AG08396 (cell line): ENCODE results near the gene HDAC3.
"Not testable (repeated sequence)": the region's sequence is repeated elsewhere in the genome, so short reads cannot be mapped to it uniquely, and the experiment has no call there.

Experiments
- DNase-seq: peaks from one replicate; pipeline ENCODE4 v3.0.0; 2012; ENCODE audit warnings: low spot score, mixed read lengths

HDAC3 gene

GRCh38 chr5:141634720-141635119, 1.9 kb downstream of the HDAC3 start:
- DNase-seq, result no peak

- no peak for DNase-seq
These were observed 2.6 kb downstream of the HDAC3 start for GRCh38 chr5:141633871-141634561.

DNA sequence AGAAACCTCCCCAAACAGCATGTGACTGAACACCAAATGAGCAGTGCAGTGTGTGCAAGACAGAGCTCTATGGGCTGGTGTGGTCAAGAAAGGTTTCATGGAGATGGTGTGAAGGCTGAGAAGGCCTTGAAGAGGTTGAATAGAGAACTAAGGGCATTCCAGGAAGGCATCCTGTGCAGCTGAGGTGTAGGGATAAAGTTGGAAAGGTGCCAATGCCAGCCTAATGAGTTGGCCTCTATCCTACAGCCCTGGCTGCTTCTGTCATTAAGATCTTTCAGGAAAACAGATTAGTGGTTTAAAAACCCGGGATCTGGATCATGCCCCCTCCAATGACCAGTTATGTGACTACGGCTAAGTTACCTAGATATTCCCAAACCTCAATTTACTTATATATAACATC, 4.0 kb downstream of the HDAC3 start:
- no peak for DNase-seq

GRCh38 chr5:141630570-141631140, 6.0 kb downstream of the HDAC3 start:
- DNase-seq, result no peak

- DNase-seq, result peak; percentile 37
These were observed 8.4 kb downstream of the HDAC3 start for GRCh38 chr5:141628175-141628788.

GRCh38 chr5:141623611-141624010, 13.0 kb downstream of the HDAC3 start:
- no peak for DNase-seq

GRCh38 chr5:141623186-141623585, 13.5 kb downstream of the HDAC3 start:
- DNase-seq, result no peak

- peak; percentile 94 for DNase-seq
These were observed 17.7 kb downstream of the HDAC3 start, which contains the start of gene DIAPH1 for GRCh38 chr5:141618804-141619554. DIAPH1 (minus strand) TSS chr5:141619000; CDS start chr5:141618914, 86 bp downstream.

DNA sequence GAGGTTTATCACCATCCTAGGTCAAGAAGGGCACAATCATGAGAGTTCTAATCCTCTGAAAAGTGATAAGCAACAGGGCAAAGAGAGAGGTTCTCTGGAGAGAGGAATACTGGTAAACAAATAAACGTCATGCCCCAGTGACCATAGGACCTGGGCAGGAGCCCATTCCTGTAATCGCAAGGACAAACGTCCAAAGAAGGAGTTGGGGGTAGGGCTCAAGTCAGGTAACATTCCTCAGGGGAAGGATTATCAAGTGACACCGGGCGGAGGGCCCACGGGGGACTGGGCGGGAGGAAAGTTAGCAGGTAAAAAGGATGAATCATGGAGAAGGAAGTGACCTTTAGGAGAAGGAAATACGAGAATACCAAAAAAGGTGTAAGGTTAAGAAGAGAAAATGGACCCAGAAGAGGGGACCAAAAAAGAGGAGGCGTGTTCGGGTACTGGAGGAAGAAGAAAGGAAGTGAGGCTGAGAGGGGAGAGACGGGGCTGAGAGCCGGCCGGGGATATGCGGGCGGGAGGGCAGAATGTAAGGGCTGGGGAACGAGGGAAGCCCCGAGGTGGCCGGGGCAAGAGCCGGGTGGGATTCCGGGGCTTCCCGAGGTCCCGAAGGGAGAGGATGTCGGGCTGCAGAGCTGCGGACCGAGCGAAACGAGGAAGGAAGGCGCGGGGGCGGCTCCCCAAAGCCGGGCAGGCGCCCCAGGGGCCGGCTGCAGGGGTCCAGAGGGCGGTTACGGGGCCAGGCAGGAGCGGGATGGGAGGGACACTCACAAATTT, 18.4 kb downstream of the HDAC3 start:
- DNase-seq, result peak; percentile 43

GRCh38 chr5:141617682-141618029, 19.0 kb downstream of the HDAC3 start:
- DNase-seq, result no peak

GRCh38 chr5:141617128-141617527, 19.5 kb downstream of the HDAC3 start:
- DNase-seq, result peak; percentile 45

- no peak for DNase-seq
These were observed 20.5 kb downstream of the HDAC3 start for GRCh38 chr5:141615991-141616720.

GRCh38 chr5:141613344-141613743, 23.3 kb downstream of the HDAC3 start:
- DNase-seq, result no peak

DNA sequence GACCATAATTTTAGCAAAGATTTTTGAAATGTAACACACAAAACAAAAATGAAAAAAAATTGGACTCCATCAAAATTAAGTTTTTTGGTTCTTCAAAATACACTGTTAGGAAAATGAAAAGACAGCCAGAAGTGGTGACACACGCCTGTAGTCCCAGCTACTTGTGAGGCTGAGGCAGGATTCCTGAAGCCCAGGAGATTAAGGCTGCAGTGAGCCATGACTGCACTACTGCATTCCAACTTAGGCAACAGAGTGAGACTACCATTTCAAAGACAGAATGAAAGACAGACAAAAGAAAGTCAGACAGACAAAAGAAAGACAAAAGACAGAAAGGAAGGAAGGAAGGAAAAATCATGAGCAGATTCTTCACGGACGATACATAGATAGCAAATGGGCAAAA, 25.4 kb downstream of the HDAC3 start:
- DNase-seq, result no peak

GRCh38 chr5:141609921-141610320, 26.7 kb downstream of the HDAC3 start:
- not testable (repeated sequence) for DNase-seq

DNA sequence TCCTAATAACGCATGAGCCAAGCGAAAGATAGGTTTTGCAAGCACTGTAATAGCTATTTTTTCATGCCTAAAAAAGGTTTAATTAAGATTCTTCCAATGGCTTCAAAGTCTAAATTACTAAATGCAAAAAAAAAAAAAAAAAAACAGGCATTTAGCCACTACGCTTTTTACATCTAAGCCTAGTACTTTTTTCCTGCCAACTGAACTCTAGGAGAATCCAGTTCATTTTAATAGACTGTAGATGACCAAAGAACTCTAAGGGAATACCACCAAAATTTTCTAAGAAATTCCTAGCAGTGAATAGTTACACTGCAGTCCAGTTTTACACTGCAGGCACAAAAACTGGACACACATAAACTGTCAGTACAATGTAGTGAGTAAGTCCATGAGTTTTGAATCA, 27.6 kb downstream of the HDAC3 start:
- no peak for DNase-seq

DNA sequence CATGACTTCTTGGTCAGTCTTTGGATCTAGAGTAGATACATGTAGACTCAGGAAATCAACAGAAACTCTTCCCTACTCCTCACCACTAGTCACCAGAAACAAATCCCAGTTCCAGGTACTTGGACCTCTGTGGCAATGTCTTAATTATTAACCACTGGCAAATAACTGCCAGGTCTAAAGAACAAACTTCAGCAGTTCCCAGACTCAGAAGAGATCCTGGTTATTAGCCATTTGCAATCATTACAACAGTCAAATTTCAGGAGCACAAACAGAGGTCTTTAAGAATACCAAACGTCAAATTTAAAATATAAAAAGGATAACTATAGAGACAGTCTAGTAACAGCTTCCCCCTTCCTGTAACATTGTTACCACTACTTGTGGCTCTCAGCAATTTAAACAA, 28.1 kb downstream of the HDAC3 start:
- no peak for DNase-seq

GRCh38 chr5:141608046-141608445, 28.6 kb downstream of the HDAC3 start:
- no peak for DNase-seq

GRCh38 chr5:141605523-141606277, 30.9 kb downstream of the HDAC3 start:
- no peak for DNase-seq

DNA sequence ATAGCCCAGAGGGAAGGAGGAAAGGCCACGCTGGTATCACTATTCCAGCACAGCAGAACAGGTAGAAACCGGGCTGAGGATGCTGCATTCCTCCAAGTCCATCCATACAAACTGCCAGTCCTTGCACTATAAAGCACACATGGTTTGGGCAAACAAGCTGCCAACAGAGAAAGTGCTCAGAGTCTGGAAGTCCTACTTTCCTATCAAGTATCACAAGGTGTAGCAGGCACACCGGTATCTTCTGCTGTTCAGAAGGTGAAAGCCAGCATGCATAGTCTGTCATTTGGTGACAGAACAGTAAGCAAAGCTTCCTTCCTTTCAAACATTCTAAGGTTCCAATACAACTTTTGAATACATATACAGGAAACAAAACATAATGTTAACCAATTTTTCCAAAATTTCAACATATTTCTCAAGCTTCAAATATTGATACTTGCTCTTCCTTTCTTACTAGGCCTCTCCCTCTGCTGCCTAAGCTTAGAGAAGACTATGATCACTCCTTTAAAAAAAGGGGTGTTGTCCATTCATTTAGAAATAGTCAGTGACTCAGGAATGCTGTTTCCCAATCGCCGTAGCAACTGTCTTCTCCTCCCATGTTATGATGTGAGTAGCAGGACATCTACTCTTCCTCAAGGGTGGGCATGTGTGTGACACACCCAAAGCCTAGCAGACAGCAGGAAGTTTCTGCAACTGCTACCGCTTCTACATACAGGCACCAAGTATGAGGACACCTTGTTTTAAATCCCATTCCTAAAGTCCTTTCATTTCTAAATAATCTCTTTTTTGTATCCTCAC, 32.5 kb downstream of the HDAC3 start:
- peak; percentile 82 for DNase-seq
